GM23338 (cell line): Measurements from ENCODE around the gene IQGAP1. TPM values are rescaled to one million over a fixed set of nuclear protein-coding genes. Genes with fewer than 3 reads are reported as not detected.

ENCODE experiments used
- ATAC-seq: fragments of 200-7000 bp; cut with Tn5 transposase; 3 replicates; pipeline ENCODE4 v1.9.1; 2020
- DNase-seq: peaks from one replicate; pipeline ENCODE4 v3.0.0-alpha.2; 2015; ENCODE audit warnings: low spot score
- H2AFZ ChIP-seq: fragments of 200-600 bp; sonication (generic); 2 replicates; pipeline ENCODE4 v1.8.0; 2016; ENCODE audit warnings: antibody characterized with exemption, mild to moderate bottlenecking, moderate library complexity
- H3F3A ChIP-seq: fragments of 200-600 bp; sonication (generic); replicated peaks from 2 replicates; pipeline ENCODE4 v1.8.0; 2017; ENCODE audit warnings: antibody characterized with exemption, mixed run types, low read depth
- H3K27ac ChIP-seq: fragments of 200-600 bp; sonication (generic); 2 replicates; pipeline ENCODE4 v1.6.1; 2016; ENCODE audit warnings: low read depth
- H3K27me3 ChIP-seq: fragments of 200-600 bp; sonication (generic); 2 replicates; pipeline ENCODE4 v1.8.0; 2016; ENCODE audit warnings: mild to moderate bottlenecking, mixed run types, moderate library complexity; ENCODE audit not compliant: insufficient read depth
- H3K36me3 ChIP-seq: fragments of 200-600 bp; sonication (generic); 2 replicates; pipeline ENCODE4 v1.8.0; 2016; ENCODE audit warnings: mild to moderate bottlenecking; ENCODE audit not compliant: insufficient read depth
- H3K4me1 ChIP-seq: fragments of 200-600 bp; sonication (generic); 2 replicates; pipeline ENCODE4 v1.8.0; 2016; ENCODE audit warnings: mild to moderate bottlenecking, moderate library complexity; ENCODE audit not compliant: insufficient read depth
- H3K4me2 ChIP-seq: fragments of 200-600 bp; sonication (generic); 2 replicates; pipeline ENCODE4 v1.7.1; 2017; ENCODE audit warnings: mixed run types
- H3K4me3 ChIP-seq: fragments of 200-600 bp; sonication (generic); 2 replicates; pipeline ENCODE4 v1.6.1; 2016; ENCODE audit warnings: mixed run types
- H3K79me2 ChIP-seq: fragments of 200-600 bp; sonication (generic); replicated peaks from 2 replicates; pipeline ENCODE4 v1.8.0; 2017; ENCODE audit warnings: mild to moderate bottlenecking; ENCODE audit not compliant: insufficient read depth
- H3K9me2 ChIP-seq: fragments of 200-600 bp; sonication (generic); 2 replicates; pipeline ENCODE4 v1.8.0; 2017; ENCODE audit not compliant: insufficient read depth
- H4K20me1 ChIP-seq: fragments of 200-600 bp; sonication (generic); replicated peaks from 2 replicates; pipeline ENCODE4 v1.8.0; 2017; ENCODE audit warnings: mild to moderate bottlenecking; ENCODE audit not compliant: insufficient read depth
- H3K27ac Mint-ChIP-seq: 2 replicates; pipeline ENCODE4 v1.8.0; 2020; ENCODE audit warnings: inconsistent platforms, mild to moderate bottlenecking, moderate library complexity, mixed read lengths
- H3K27me3 Mint-ChIP-seq: 3 replicates; pipeline ENCODE4 v1.8.0; 2022; ENCODE audit warnings: low read depth, mild to moderate bottlenecking, moderate library complexity, mixed read lengths, inconsistent platforms; ENCODE audit not compliant: insufficient read depth, poor library complexity
- H3K36me3 Mint-ChIP-seq: 3 replicates; pipeline ENCODE4 v1.8.0; 2021; ENCODE audit warnings: low read depth, mild to moderate bottlenecking, inconsistent platforms, moderate library complexity, mixed read lengths
- H3K4me1 Mint-ChIP-seq: 3 replicates; pipeline ENCODE4 v1.8.0; 2020; ENCODE audit warnings: mild to moderate bottlenecking, inconsistent platforms, mixed read lengths
- H3K4me3 Mint-ChIP-seq: 3 replicates; pipeline ENCODE4 v1.8.0; 2021; ENCODE audit warnings: moderate library complexity, mild to moderate bottlenecking, inconsistent platforms, mixed read lengths
- H3K9me3 Mint-ChIP-seq: 3 replicates; pipeline ENCODE4 v1.8.0; 2020; ENCODE audit warnings: moderate library complexity, mild to moderate bottlenecking, inconsistent platforms, mixed read lengths
- CREB1 ChIP-seq: fragments of 250-450 bp; sonication (Bioruptor Pico); IDR thresholded peaks from 2 replicates; pipeline ENCODE4 v1.5.0; 2020; ENCODE audit warnings: low read depth, mild to moderate bottlenecking, moderate library complexity
- CTCF ChIP-seq, 2 experiments: fragments of 200-600 bp in 1 of 2; sonication (generic) in 1 of 2; conservative IDR thresholded peaks; 2 replicates each; pipeline versions ENCODE4 v1.5.1 to v1.6.1; 2016 to 2017; ENCODE audit warnings: antibody characterized with exemption in 2 of 2, low read depth in 2 of 2, mild to moderate bottlenecking in 2 of 2, moderate library complexity in 1 of 2
- ETS1 ChIP-seq: IDR thresholded peaks from 2 replicates; pipeline ENCODE4 v1.6.1; 2016; ENCODE audit warnings: antibody characterized with exemption
- EZH2 ChIP-seq: fragments of 200-600 bp; sonication (generic); IDR thresholded peaks from one replicate; pipeline ENCODE4 v1.8.0; 2017; ENCODE audit warnings: antibody characterized with exemption, mild to moderate bottlenecking, low read depth; ENCODE audit not compliant: unreplicated experiment
- EZH2phosphoT487 ChIP-seq: fragments of 200-600 bp; sonication (generic); IDR thresholded peaks from one replicate; pipeline ENCODE4 v1.8.1; 2018; ENCODE audit warnings: antibody characterized with exemption; ENCODE audit not compliant: unreplicated experiment
- JUNB ChIP-seq: IDR thresholded peaks from one replicate; pipeline ENCODE4 v1.6.1; 2016; ENCODE audit warnings: antibody characterized with exemption; ENCODE audit not compliant: unreplicated experiment
- NANOG ChIP-seq: IDR thresholded peaks from 2 replicates; pipeline ENCODE4 v1.6.1; 2016; ENCODE audit warnings: antibody characterized with exemption, borderline replicate concordance
- POLR2AphosphoS5 ChIP-seq: IDR thresholded peaks from 2 replicates; pipeline ENCODE4 v1.6.1; 2016; ENCODE audit warnings: antibody characterized with exemption, low read depth
- REST ChIP-seq: IDR thresholded peaks from one replicate; pipeline ENCODE4 v1.6.1; 2018; ENCODE audit warnings: antibody characterized with exemption; ENCODE audit not compliant: unreplicated experiment
- STAT1 ChIP-seq: IDR thresholded peaks from one replicate; pipeline ENCODE4 v1.6.1; 2016; ENCODE audit warnings: antibody characterized with exemption; ENCODE audit not compliant: unreplicated experiment
- ZNF114 ChIP-seq: fragments of 250-450 bp; sonication (Bioruptor Pico); IDR thresholded peaks from 2 replicates; pipeline ENCODE4 v1.5.0; 2020; ENCODE audit warnings: mild to moderate bottlenecking, moderate library complexity
- ZNF331 ChIP-seq: fragments of 250-450 bp; sonication (Bioruptor Pico); IDR thresholded peaks from 2 replicates; pipeline ENCODE4 v1.5.0; 2020; ENCODE audit warnings: low read depth, mild to moderate bottlenecking, moderate library complexity
- ZNF462 ChIP-seq: fragments of 250-450 bp; sonication (Bioruptor Pico); IDR thresholded peaks from 2 replicates; pipeline ENCODE4 v1.5.0; 2020; ENCODE audit warnings: mild to moderate bottlenecking, moderate library complexity
- polyA plus RNA-seq: library from polyadenylated mRNA; unstranded; fragments of >200 nt; fragmentation: Nextera tagmentation; extraction: Ambion mirVana; gene quantifications from 2 replicates; pipeline ENCODE4 v1.2.1, GENCODE V29; 2016
- total RNA-seq: library from RNA; depleted of rRNA; stranded (reverse); fragments of >200 nt; shearing (Covaris generic); gene quantifications from 2 replicates; pipeline ENCODE4 v1.2.3, GENCODE V29; 2014

Gene IQGAP1
- total and polyA plus RNA-seq, 2 experiments from 2014 or later = 92.7 to 159 TPM

- no peak overlapping the region for H3K27ac Mint-ChIP-seq
- no peak overlapping the region for H3K4me3 Mint-ChIP-seq
- TF ChIP-seq JUNB = no peak
- no peak for TF ChIP-seq POLR2AphosphoS5
- TF ChIP-seq EZH2 = no peak
- TF ChIP-seq ETS1 = no peak
- TF ChIP-seq CTCF (conservative IDR thresholded peaks at IDR 0.05; ENCODE audit: low read depth in 2 of 2) = no peak
- no peak for TF ChIP-seq CREB1 (CRISPR knock-in tag)
- no peak for TF ChIP-seq ZNF462 (CRISPR knock-in tag)
- TF ChIP-seq ZNF331 (CRISPR knock-in tag) = no peak
- no peak for TF ChIP-seq EZH2phosphoT487
- no peak for TF ChIP-seq NANOG
- no peak for TF ChIP-seq REST
- TF ChIP-seq STAT1 = no peak
- no peak for TF ChIP-seq ZNF114 (CRISPR knock-in tag)
Observed at GRCh38 chr15:90386221-90386620, 1.8 kb upstream of the IQGAP1 start.

More at GRCh38 chr15:90386221-90386620, 1.8 kb upstream of the IQGAP1 start:
- peaks cover 26% of the 10 kb centered on the region for H3K79me2 ChIP-seq
- H3K27ac ChIP-seq = no peak overlapping the region
- Mint-ChIP-seq H3K4me1 (peaks cover 21% of the 10 kb centered on the region), H3K9me3 (no peaks in the 10 kb centered on the region), H3K36me3 (peaks cover 7% of the 10 kb centered on the region), H3K27me3 (peaks cover 6% of the 10 kb centered on the region)
- no peaks in the 10 kb centered on the region for H3K9me2 ChIP-seq
- H3K4me1 ChIP-seq = peaks cover 24% of the 10 kb centered on the region
- H3K27me3 ChIP-seq = no peaks in the 10 kb centered on the region
- H2AFZ ChIP-seq = no peak overlapping the region
- no peak overlapping the region for H3K4me2 ChIP-seq
- no peaks in the 10 kb centered on the region for H3K36me3 ChIP-seq
- no peak for ATAC-seq
- 0 out of 2 replicates have a peak, but pooled peaks cover 4% of the 10 kb centered on the region for H3F3A ChIP-seq
- no peak overlapping the region for H3K4me3 ChIP-seq
- no peak for DNase-seq
- H4K20me1 ChIP-seq = 0 out of 2 replicates have a peak, but pooled peaks cover 4% of the 10 kb centered on the region
